Kidney tubule cell (primary cell): ENCODE data around the gene FLVCR2.
A peak's percentile ranks its signal among the peaks of the same experiment; 100 is the strongest.
"Not testable (repeated sequence)": the region's sequence is repeated elsewhere in the genome, so short reads cannot be mapped to it uniquely, and the experiment has no call there.

Source experiments
- DNase-seq: peaks from one replicate; pipeline ENCODE4 v3.0.0-alpha.2; 2018; ENCODE audit warnings: low spot score

FLVCR2 gene

GRCh38 chr14:75662966-75663365 is 84.5 kb downstream of the FLVCR2 start:
- DNase-seq = no peak

GRCh38 chr14:75667099-75667765 is 88.8 kb downstream of the FLVCR2 start:
- DNase-seq = no peak

DNA sequence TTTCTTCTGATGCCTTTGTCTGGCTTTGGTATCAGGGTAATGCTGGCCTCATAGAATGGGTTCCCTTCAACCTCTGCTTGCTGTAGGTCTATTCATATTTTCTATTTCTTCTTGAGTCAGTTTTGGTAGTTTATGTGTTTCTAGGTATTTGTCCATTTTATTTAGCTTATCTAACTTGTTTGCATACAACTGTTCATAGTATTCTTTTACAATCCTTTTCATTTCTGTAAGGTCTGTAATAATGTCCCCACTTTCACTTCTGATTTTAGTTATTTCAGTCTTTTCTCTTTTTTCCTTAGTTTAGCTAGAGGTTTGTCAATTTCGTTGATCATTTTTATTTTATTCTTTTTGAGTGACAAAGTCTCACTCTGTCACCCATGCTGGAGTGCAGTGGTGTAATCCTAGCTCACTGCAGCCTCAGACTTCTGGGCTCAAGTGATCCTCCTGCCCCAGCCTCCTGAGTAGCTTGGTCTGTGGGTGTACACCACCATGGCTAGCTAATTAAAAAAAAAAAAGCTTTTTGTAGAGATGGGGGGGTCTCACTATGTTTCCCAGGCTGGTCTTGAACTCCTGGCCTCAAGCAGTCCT is 94.3 kb downstream of the FLVCR2 start:
- no peak for DNase-seq

- DNase-seq = no peak
Measured at GRCh38 chr14:75673345-75674035, 95.1 kb downstream of the FLVCR2 start.

GRCh38 chr14:75675265-75675960 is 97.0 kb downstream of the FLVCR2 start:
- DNase-seq = peak; percentile 46

DNA sequence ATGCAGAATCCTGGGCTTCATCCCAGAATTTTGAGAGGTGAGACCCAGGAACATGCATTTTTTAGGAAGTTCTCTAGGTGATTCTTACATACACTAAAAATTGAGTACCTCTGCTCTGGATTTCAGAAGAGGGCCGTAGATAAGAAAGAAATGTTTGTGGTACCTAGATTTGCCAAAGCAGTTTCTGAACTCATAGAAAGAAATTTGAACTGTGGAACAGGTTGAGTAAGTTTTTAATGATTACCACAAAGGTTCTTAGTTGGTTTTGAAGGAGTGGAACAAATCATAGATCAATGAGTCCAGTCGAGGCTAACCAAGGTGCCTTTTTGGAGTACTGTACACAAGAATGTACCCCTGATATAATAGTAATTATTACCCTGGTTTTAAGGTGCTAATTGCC is 107.5 kb downstream of the FLVCR2 start:
- no peak for DNase-seq

DNA sequence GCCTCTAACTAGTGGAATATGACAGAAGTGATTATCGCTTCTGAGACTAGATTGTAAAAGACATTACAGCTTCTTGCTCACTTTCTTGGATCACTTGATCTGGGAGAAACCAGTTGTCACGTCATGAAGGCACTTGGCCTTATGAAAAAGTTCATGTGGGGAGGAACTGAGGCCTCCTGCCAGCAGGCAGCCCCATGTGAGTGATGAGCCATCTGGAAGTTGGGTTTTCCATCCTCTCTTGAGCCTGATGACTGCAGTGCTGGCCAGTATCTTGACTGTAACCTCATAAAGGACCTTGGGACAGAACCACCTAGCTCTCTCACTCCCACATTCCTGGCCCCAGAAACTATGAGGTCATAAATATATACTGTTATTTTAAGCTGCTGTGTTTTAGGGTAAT is 110.6 kb downstream of the FLVCR2 start:
- DNase-seq = no peak

GRCh38 chr14:75690010-75690409 is 111.6 kb downstream of the FLVCR2 start:
- DNase-seq = no peak

DNA sequence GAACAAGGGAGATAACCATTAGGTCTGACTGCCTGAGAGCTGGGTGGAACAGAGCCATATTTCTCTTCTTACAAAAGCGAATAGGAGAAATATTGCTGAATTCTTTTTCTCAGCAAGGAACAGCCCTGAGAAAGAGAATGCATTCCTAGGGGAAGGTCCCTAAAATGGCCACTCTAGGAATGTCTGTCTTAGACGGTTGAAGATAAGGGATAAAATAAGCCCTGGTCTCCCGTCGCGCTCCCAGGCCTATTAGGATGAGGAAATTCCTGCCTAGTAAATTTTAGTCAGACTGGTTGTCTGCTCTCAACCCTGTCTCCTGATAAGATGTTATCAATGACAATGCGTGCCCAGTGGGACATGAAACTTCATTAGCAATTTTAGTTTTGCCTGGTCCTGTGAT is 116.6 kb downstream of the FLVCR2 start:
- DNase-seq = not testable (repeated sequence)

GRCh38 chr14:75697386-75697785 is 119.0 kb downstream of the FLVCR2 start:
- no peak for DNase-seq
